ENCODE measurements around the gene PLAC1. TPM values are rescaled to one million over a fixed set of nuclear protein-coding genes. Genes with fewer than 3 reads are reported as not detected.

The PLAC1 gene
- total and polyA plus RNA-seq, 7 donors = 0.06 to 1.4 TPM; not detected in 5

- TF ChIP-seq POLR2AphosphoS5 (IDR thresholded peaks at IDR 0.05) (no peak), POLR2A (IDR thresholded peaks at IDR 0.05) (no peak), CTCF (IDR thresholded peaks at IDR 0.05) (no peak), EP300 (IDR thresholded peaks at IDR 0.05) (no peak)
- H3K27me3 ChIP-seq = no peaks in the 10 kb centered on the region
- intact Hi-C loops (cut with DNase I) = no loop called here
- DNase-seq = no peak
- H3K36me3 ChIP-seq = no peaks in the 10 kb centered on the region
- H3K27ac ChIP-seq = no peak overlapping the region
- no peaks in the 10 kb centered on the region for H3K4me1 ChIP-seq
- no peak overlapping the region for H3K4me3 ChIP-seq
- WGBS, 2 donors = 87 to 89% methylated on average over 15 of the region's 15 CpGs
- no peaks in the 10 kb centered on the region for H3K9me3 ChIP-seq
These were observed 133.0 kb downstream of the PLAC1 start for GRCh38 chrX:134525086-134525792.

- Histone ChIP-seq H3K27me3 (no peaks in the 10 kb centered on the region), H3K4me3 (no peak overlapping the region), H3K36me3 (no peaks in the 10 kb centered on the region), H3K27ac (no peak overlapping the region), H3K9me3 (no peaks in the 10 kb centered on the region), H3K4me1 (no peaks in the 10 kb centered on the region)
- intact Hi-C loops (cut with DNase I) = no loop called here
- WGBS, 2 donors = 93 to 97% methylated on average over 6 of the region's 6 CpGs
- no peak for DNase-seq
- TF ChIP-seq CTCF (IDR thresholded peaks at IDR 0.05) = no peak
- no peak for TF ChIP-seq POLR2AphosphoS5 (IDR thresholded peaks at IDR 0.05)
- TF ChIP-seq POLR2A (IDR thresholded peaks at IDR 0.05) = no peak
- no peak for TF ChIP-seq EP300 (IDR thresholded peaks at IDR 0.05)
These were observed 134.1 kb downstream of the PLAC1 start for GRCh38 chrX:134524181-134524580.

GRCh38 chrX:134520860-134521390, 137.3 kb downstream of the PLAC1 start:
- Histone ChIP-seq H3K9me3 (no peaks in the 10 kb centered on the region), H3K27me3 (no peaks in the 10 kb centered on the region), H3K36me3 (no peaks in the 10 kb centered on the region), H3K4me3 (no peak overlapping the region), H3K4me1 (no peaks in the 10 kb centered on the region), H3K27ac (no peak overlapping the region)
- DNase-seq = no peak
- intact Hi-C loops (cut with DNase I) = no loop called here
- WGBS, 2 donors = 86 to 94% methylated on average over 3 of the region's 3 CpGs
- TF ChIP-seq POLR2A (IDR thresholded peaks at IDR 0.05) (no peak), CTCF (IDR thresholded peaks at IDR 0.05) (peak in 2 of 4 experiments; percentile 24 to 34)

Small RNAs within 50 kb of the gene (small RNA-seq; reads per million reads assigned to genes)
- gene AC004383.1 = 0 reads per million in 3 donors
- 0 reads per million in 3 donors for gene MIR450A1
- gene MIR450A2 = 0 reads per million in 3 donors
- gene MIR450B = 0 to 0.29 (median 0.12) reads per million in 3 donors
- 0.11 to 0.51 (median 0.24) reads per million in 3 donors for gene MIR503
- 0.60 to 2.5 (median 1.9) reads per million in 3 donors for gene MIR542

Other genes starting within 250 kb of the PLAC1 start
- 10 to 100 TPM in 3 of 4 donors, 1 to 10 TPM in 1; 7.8 to 15.0 (median 12.2) TPM for gene HPRT1, start 198.3 kb downstream of the PLAC1 start, total RNA-seq
- 10 to 100 TPM; 31.2 to 46.0 (median 40.6) TPM for gene HPRT1, start 198.3 kb downstream of the PLAC1 start, polyA plus RNA-seq
- gene PABIR2, start 138.7 kb upstream of the PLAC1 start, total RNA-seq = 10 to 100 TPM in 3 of 4 donors, 1 to 10 TPM in 1; 8.2 to 16.9 (median 13.8) TPM
- gene PABIR2, start 138.7 kb upstream of the PLAC1 start, polyA plus RNA-seq = 10 to 100 TPM; 13.4 to 20.6 (median 16.2) TPM